Dendritic cell treated with granulocyte-macrophage colony-stimulating factor and Interleukin-4, amounts not matched to agents 40 ng/mL and 50 ng/mL, for 4 days (primary cell): Measurements from ENCODE around the gene SEZ6L.

Experiments
- H3K27ac Mint-ChIP-seq: one replicate; pipeline ENCODE4 v1.8.0; 2022; ENCODE audit warnings: mild to moderate bottlenecking, mixed read lengths
- H3K27me3 Mint-ChIP-seq: one replicate; pipeline ENCODE4 v1.8.0; 2022; ENCODE audit warnings: mild to moderate bottlenecking, mixed read lengths
- H3K36me3 Mint-ChIP-seq: one replicate; pipeline ENCODE4 v1.8.0; 2022; ENCODE audit warnings: low read depth, mixed read lengths
- H3K4me1 Mint-ChIP-seq: one replicate; pipeline ENCODE4 v1.8.0; 2022; ENCODE audit warnings: low read depth, mixed read lengths
- H3K4me3 Mint-ChIP-seq: one replicate; pipeline ENCODE4 v1.8.0; 2022; ENCODE audit warnings: mild to moderate bottlenecking, moderate library complexity, mixed read lengths
- H3K9me3 Mint-ChIP-seq: one replicate; pipeline ENCODE4 v1.8.0; 2022; ENCODE audit warnings: mixed read lengths
- intact Hi-C: fragments of 100-400 bp; cut with micrococcal nuclease; formaldehyde crosslinking; loops from one replicate; pipeline ENCODE4 v1.15.0; 2022

Gene SEZ6L

DNA sequence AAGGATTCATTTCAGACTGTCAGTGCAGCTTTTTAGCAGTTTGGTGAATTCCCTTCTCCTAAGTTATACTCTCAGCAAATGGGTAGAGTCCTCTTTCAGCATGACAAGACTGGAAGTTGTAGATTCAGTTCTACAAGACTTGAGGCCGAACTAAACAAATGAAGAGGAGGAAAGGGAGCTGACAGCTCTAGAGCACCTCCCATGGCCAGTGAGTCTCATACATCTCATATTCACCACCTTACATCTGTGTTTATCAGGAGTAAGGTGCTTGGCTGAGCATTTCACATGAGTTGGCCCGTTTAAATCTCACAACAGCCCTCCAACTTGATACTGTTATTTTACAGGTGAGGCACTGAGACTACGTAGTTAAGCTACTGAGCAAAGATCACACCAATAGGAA lies 30.4 kb downstream of the SEZ6L start:
- no peak overlapping the region for H3K4me3 Mint-ChIP-seq
- no peaks in the 10 kb centered on the region for H3K9me3 Mint-ChIP-seq
- intact Hi-C loops, result no loop called here
- peaks cover 1% of the 10 kb centered on the region for H3K27me3 Mint-ChIP-seq
- no peaks in the 10 kb centered on the region for H3K4me1 Mint-ChIP-seq
- H3K27ac Mint-ChIP-seq, result no peak overlapping the region
- no peaks in the 10 kb centered on the region for H3K36me3 Mint-ChIP-seq

DNA sequence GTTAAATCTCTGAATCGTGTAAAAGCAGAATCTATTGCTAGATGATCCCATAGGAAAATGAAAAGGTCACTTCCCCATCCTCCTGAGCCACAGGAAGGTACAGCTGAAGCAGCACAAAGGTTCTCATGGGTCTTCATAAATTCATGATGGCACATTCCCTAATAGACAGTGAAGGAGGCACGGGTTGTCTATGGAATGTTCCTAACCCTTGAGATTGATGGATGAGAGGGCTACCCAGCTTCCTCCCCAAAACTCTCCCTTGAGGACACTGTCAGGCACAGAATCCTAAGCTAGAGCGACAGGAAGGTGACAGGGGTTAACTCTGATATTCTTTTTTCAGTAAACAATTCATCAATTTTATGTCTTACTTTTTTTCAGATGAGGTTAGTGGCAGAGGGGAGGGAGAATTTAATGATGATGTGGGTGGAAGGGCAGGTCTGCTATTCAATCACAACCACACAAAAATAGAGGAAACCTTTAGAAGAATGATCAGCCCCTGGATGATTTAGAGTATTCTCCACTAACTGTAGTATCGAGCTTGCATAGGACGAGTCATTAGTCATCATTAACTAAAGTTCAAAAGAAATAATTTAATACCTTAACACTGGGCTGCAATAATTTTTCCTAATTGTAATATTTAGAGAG lies 33.1 kb downstream of the SEZ6L start:
- no peaks in the 10 kb centered on the region for H3K9me3 Mint-ChIP-seq
- H3K27me3 Mint-ChIP-seq, result peaks cover 1% of the 10 kb centered on the region
- H3K4me3 Mint-ChIP-seq, result no peak overlapping the region

DNA sequence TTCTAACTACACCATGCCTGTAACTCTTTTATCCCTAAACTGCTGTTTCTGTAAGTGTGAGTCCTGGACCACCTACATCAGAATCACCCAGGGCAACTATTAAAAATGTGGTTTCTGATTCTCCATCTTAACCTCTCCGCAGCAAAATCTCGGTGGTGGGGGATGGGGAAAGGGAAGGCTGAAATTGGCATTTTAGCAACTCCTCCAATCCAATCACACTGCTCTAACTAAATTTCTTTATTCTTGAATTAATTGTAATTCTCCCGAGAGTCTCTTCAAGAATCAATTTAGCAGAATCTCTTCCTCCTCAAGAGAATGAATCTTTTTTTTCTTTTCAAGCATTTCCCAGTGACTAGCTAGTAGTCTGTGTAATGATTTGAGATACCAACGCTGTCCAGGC lies 36.2 kb downstream of the SEZ6L start:
- intact Hi-C loops, result no loop called here
- no peaks in the 10 kb centered on the region for H3K36me3 Mint-ChIP-seq
- no peaks in the 10 kb centered on the region for H3K27me3 Mint-ChIP-seq
- H3K4me1 Mint-ChIP-seq, result no peaks in the 10 kb centered on the region
- H3K9me3 Mint-ChIP-seq, result peaks cover 14% of the 10 kb centered on the region
- H3K4me3 Mint-ChIP-seq, result no peak overlapping the region
- no peak overlapping the region for H3K27ac Mint-ChIP-seq

More for the DNA sequence above, 33.1 kb downstream of the SEZ6L start:
- Mint-ChIP-seq H3K4me1 (no peaks in the 10 kb centered on the region), H3K36me3 (no peaks in the 10 kb centered on the region), H3K27ac (no peak overlapping the region)
- intact Hi-C loops, result no loop called here

DNA sequence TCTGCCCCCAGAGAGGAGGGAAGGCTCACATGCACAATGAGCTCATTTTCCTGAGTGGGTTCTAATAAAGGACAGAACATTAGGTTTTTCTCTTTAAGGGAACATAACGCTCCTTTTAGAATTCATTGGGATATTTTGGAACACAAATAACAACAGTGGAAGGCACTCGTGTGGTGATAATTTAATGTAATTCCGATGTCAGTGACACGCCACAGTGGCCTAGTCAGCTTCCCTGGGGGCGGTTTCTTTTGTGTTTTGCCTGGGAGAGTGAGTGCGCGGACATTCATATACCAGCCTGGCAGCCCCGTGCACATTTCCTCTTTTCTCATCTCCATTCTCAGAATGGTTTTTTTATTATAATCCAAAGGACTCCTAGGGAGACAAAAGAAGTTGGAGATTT lies 41.1 kb downstream of the SEZ6L start:
- Mint-ChIP-seq H3K9me3 (peaks cover 14% of the 10 kb centered on the region), H3K4me1 (no peaks in the 10 kb centered on the region), H3K27me3 (peaks cover 2% of the 10 kb centered on the region), H3K27ac (no peak overlapping the region), H3K4me3 (no peak overlapping the region), H3K36me3 (no peaks in the 10 kb centered on the region)
- intact Hi-C loops, result no loop called here

DNA sequence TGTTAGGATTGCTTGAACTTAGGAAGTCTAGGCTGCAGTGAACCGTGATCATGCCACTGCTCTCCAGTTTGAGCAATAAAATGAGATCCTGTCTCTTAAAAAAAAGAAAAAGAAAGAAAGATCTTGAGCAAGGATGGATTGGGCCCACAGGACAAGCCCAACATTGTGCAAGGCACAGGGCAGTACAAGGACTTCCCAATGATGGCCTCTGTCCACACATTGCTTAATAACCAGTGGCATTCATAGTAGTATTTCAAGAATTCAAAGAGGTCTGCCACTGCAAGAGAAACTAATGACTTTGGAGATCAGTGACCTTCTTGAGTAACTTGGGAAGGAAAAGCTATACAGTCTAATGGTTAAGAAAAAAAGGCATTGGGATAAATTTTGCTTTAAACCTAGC lies 44.6 kb downstream of the SEZ6L start:
- Mint-ChIP-seq H3K9me3 (peaks cover 13% of the 10 kb centered on the region), H3K27me3 (peaks cover 8% of the 10 kb centered on the region), H3K27ac (no peak overlapping the region), H3K4me3 (no peak overlapping the region), H3K36me3 (no peaks in the 10 kb centered on the region), H3K4me1 (no peaks in the 10 kb centered on the region)
- intact Hi-C loops, result no loop called here

DNA sequence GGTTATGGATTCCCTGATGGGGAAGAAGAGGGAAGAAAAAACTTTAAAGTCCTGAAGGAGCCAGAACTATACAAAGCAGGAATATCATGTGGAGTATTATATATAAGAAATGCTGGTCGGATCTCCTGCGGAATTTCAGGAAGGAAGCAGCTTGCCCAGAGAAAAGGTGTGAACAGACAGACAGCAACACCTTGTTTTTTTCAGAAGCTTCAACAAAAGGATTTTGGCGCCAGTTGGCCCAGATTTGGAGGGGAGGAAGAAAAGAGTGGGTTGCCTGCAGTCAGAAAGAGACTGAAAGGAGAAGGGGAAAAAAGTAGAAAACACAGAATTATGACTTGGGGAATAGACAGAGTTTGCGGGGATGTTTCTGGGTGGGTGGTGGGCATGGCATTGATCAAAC lies 45.2 kb downstream of the SEZ6L start:
- Mint-ChIP-seq H3K36me3 (no peaks in the 10 kb centered on the region), H3K27ac (no peak overlapping the region), H3K4me1 (no peaks in the 10 kb centered on the region), H3K4me3 (no peak overlapping the region), H3K27me3 (peaks cover 8% of the 10 kb centered on the region), H3K9me3 (peaks cover 6% of the 10 kb centered on the region)
- intact Hi-C loops, result no loop called here

DNA sequence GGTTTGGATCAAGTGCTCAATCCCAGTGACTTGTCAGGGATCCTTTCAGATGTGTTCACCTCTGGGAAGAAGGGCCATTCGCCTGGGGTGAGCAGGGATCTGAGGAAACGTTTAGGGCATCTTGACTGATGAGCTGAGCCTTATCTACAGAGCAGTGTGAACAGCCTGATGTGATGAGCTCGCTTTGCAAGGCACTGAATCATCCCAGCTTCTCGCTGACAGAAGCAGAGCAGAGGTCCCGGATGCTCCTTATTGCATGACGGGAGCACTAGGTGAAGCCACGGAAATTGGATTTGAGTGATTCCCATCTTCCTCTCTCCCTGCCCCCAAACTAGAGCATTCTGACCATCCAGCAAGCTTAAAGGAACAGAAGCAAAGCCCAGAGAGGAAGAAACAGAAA lies 46.5 kb downstream of the SEZ6L start:
- Mint-ChIP-seq H3K27me3 (peaks cover 8% of the 10 kb centered on the region), H3K27ac (no peak overlapping the region), H3K36me3 (no peaks in the 10 kb centered on the region), H3K4me1 (no peaks in the 10 kb centered on the region), H3K9me3 (no peaks in the 10 kb centered on the region), H3K4me3 (no peak overlapping the region)
- intact Hi-C loops, result no loop called here

DNA sequence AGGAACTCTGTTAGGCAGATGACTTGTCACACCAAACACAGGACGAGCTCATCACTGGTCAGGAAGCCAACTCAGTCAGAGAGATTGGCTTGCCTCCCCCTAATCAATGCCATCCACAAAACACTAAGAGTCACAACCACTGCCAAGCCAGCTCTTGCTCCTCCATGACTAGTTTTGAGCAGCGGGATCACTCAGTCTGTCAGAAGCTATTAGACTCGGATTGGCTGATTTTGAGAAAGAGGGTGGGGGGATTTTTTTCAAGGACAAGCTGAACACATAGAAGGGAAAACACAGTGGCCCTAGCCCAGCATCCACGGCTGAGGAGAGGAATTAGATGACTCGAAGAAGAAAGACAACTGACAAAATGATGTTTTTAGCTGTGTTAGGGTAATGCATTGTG lies 55.9 kb downstream of the SEZ6L start:
- Mint-ChIP-seq H3K27me3 (peaks cover 6% of the 10 kb centered on the region), H3K27ac (no peak overlapping the region), H3K36me3 (no peaks in the 10 kb centered on the region), H3K9me3 (no peaks in the 10 kb centered on the region), H3K4me1 (no peaks in the 10 kb centered on the region), H3K4me3 (no peak overlapping the region)
- intact Hi-C loops, result no loop called here

DNA sequence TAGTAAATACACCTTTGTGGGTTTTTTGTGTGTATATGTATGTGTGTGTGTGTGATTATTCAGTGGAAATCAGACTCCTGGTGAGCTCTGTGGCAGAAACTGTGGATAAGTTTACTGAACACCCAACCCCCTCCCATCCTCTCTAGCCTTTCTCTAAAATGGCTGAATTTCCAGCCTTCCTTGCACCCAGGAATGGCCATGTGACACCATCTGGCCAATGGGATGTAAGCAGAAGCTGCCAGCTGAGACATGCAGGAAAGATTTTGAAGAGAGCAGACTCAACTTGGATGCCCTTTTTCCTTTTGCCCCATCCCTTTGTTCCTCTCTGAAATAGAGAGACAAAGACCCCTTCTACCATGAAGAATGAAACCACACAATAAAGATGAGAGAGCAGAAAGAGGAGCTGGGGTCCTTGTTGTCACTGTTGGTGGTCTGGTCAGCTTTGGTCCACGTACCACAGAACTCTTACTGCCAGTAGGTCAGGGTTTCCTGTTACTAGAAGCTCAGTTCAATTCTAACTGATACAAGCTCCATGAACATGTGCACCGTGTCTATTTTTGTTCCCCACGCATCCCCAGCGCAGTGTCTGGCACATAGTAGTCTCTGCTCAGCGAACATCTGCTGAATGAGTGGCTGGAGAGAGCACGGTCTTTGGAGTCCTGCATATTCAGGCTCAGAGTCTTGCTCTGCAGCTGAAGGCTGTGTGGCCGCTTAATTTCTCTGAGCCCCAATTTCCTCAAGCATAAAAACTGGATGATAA lies 57.5 kb downstream of the SEZ6L start:
- no peak overlapping the region for H3K27ac Mint-ChIP-seq
- H3K9me3 Mint-ChIP-seq, result no peaks in the 10 kb centered on the region
- no peaks in the 10 kb centered on the region for H3K36me3 Mint-ChIP-seq
- H3K4me3 Mint-ChIP-seq, result no peak overlapping the region
- peaks cover 4% of the 10 kb centered on the region for H3K27me3 Mint-ChIP-seq
- H3K4me1 Mint-ChIP-seq, result no peaks in the 10 kb centered on the region
- intact Hi-C loops, result no loop called here

DNA sequence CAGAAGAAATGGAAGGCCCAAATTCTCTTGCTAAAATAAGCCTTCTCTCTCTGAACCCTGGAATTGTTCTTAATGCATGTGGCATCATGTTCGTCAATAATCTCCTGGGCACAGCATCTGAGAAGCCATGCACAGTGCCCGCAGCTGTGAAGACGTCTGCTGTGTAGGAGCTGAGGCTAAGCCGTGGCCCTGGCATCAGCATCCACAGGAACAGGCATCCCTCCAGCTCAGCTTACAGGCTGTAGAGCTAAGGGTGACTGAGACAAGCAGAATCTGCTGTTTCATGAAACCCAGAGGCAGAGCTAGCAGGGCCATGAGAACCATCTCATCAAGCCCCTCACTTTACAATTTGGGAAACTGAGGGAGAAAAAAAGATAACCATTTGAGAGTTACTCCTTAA lies 60.6 kb downstream of the SEZ6L start:
- Mint-ChIP-seq H3K36me3 (no peaks in the 10 kb centered on the region), H3K9me3 (no peaks in the 10 kb centered on the region), H3K4me1 (no peaks in the 10 kb centered on the region), H3K27ac (no peak overlapping the region), H3K27me3 (no peaks in the 10 kb centered on the region), H3K4me3 (no peak overlapping the region)
- intact Hi-C loops, result no loop called here

DNA sequence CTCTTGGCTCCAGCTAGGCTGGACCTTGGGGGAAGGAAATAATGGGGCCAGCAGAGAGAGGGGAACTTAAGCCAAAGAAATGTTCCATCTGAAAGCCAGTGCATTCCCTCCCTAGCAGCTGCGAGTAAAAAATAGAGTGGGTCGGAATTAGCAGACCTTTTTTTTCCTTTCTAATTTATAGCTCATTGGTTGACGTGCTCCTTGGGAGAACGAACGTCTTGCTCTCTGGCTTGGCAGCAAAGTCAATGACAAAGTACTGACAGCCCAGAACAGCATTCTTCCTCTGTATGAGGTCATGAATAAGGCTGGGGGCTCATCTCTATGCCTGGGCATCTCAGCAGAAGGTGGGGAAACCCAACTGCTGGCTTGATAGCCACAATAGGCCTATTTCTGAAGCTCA lies 65.0 kb downstream of the SEZ6L start:
- Mint-ChIP-seq H3K4me1 (no peaks in the 10 kb centered on the region), H3K27me3 (no peaks in the 10 kb centered on the region), H3K4me3 (no peak overlapping the region), H3K27ac (no peak overlapping the region), H3K9me3 (no peaks in the 10 kb centered on the region), H3K36me3 (no peaks in the 10 kb centered on the region)
- intact Hi-C loops, result no loop called here

DNA sequence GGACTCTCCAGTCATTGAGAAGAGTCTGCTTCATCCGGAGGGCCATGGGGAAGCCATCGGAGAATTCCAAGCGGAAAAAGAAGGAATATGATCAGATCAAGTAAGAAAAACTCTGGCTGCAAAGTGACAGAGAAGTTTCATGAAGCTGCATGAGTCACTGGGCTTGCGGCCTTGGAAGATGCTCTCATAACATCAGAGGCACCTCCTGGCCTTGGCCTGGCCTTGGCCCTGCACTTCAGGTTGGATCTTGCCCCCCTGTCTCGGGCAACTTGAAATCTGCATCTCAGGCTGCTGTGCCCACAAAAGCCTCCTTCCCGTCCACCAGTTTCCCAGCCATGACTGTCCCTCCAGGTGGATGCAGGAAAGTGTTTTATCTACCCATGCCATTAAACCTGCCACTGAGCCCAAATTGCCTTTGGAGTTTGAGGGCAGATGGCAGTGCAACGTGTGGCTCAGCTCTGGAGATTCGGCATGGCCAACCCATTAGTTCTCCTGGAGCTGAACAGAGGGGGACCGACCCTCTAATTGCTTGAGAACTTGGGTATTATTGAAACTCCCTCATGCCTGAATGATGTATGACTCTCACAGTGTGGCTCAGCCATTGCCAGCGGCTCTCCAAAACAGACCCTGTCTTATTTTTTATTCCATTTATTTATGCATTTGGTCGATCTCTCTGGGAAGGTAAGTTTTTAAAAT lies 66.7 kb downstream of the SEZ6L start:
- H3K27ac Mint-ChIP-seq, result no peak overlapping the region
- no peaks in the 10 kb centered on the region for H3K9me3 Mint-ChIP-seq
- H3K36me3 Mint-ChIP-seq, result no peaks in the 10 kb centered on the region
- H3K4me3 Mint-ChIP-seq, result no peak overlapping the region
- H3K27me3 Mint-ChIP-seq, result peaks cover 1% of the 10 kb centered on the region
- H3K4me1 Mint-ChIP-seq, result no peaks in the 10 kb centered on the region
- intact Hi-C loops, result no loop called here

DNA sequence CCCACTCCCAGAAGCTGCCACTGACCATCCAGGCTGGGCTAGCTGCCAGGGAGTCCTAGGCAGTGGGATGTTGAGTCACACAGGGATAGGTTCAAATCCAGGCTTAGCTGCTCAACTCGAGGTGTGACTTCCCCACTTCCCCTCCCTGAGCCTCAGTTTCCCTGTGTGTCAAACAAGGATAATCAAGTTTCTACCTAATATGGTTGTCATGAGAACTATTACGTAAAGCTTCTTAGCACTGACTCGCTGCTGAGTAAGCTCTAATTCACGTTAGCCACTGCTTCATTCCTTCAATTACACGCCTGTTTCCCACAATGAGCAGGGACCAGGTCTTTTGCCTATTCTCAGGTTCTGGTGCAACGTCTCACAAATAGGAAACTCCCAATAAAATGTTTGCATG lies 67.7 kb downstream of the SEZ6L start:
- no peak overlapping the region for H3K27ac Mint-ChIP-seq
- no peaks in the 10 kb centered on the region for H3K9me3 Mint-ChIP-seq
- H3K36me3 Mint-ChIP-seq, result no peaks in the 10 kb centered on the region
- no peak overlapping the region for H3K4me3 Mint-ChIP-seq
- H3K27me3 Mint-ChIP-seq, result peaks cover 1% of the 10 kb centered on the region
- H3K4me1 Mint-ChIP-seq, result no peaks in the 10 kb centered on the region
- intact Hi-C loops, result no loop called here

DNA sequence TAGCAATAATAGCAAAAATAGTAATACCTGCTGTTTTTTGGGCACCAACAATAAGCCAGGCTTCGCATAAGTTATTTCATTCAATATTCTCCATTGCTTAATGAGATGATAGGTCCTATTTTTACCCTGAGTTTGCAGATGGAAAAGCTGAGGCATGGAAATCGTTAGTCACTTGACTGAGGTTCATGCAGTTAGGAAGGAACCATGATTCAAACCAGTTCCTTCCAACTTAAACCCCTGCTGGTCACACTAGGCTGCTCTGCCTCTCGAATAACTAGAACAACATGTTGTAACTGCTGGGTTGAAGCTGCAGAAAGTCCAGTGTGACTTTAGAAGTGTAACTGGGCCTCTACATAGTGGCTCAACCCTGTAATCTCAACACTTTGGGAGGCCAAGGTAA lies 69.3 kb downstream of the SEZ6L start:
- Mint-ChIP-seq H3K4me1 (no peaks in the 10 kb centered on the region), H3K27ac (no peak overlapping the region), H3K9me3 (no peaks in the 10 kb centered on the region), H3K36me3 (no peaks in the 10 kb centered on the region), H3K4me3 (no peak overlapping the region), H3K27me3 (peaks cover 1% of the 10 kb centered on the region)
- intact Hi-C loops, result no loop called here
